HCT116 (cell line): ENCODE data around the gene KYAT1. TPM values are rescaled to one million over a fixed set of nuclear protein-coding genes. Genes with fewer than 3 reads are reported as not detected.

Source experiments
- ATAC-seq: fragments of 200-7000 bp; cut with Tn5 transposase; 2 replicates; pipeline ENCODE4 v1.9.1; 2020; ENCODE audit warnings: mild to moderate bottlenecking, moderate library complexity
- BruUV-seq: library from RNA; stranded (reverse); fragments of 400-500 nt; replicated peaks from 2 replicates; lab custom pipeline; 2021; lab: Mats Ljungman, UMichigan
- CTCF ChIA-PET: fragments of 300-600 bp; sonication (Branson Sonifier 250); formaldehyde crosslinking; loops from one replicate; lab custom pipeline; 2021; ENCODE audit warnings: antibody characterized with exemption; lab: Charles Lee
- POLR2A ChIA-PET: fragments of 300-600, 350-600 bp; sonication (Branson Sonifier 250); formaldehyde crosslinking; loops from one replicate; lab custom pipeline; 2021; ENCODE audit warnings: antibody characterized with exemption; lab: Charles Lee
- RAD21 ChIA-PET, 2 experiments: fragments of 300-600 bp; sonication (Branson Sonifier 250); formaldehyde crosslinking; loops; one replicate each; lab custom pipeline; 2023; ENCODE audit warnings: low total read pairs in 2 of 2; ENCODE audit not compliant: uncharacterized antibody in 2 of 2, unreplicated experiment in 2 of 2, low non-redundant PET in 1 of 2; lab: Charles Lee
- DNase-seq: peaks from one replicate; pipeline ENCODE4 v3.0.0-alpha.2; 2010; ENCODE audit warnings: low read depth, low spot score
- H2AFZ ChIP-seq: fragments of 200-600 bp; shearing (Covaris generic), sonication (generic); 2 replicates; pipeline ENCODE4 v1.6.1; 2017; ENCODE audit warnings: low read depth, mixed run types, mixed read lengths, antibody characterized with exemption, low read length; ENCODE audit not compliant: poor library complexity, severe bottlenecking
- H3K27ac ChIP-seq: 2 replicates; pipeline ENCODE4 v1.5.1; 2012; ENCODE audit warnings: low read depth, low read length
- H3K27me3 ChIP-seq: fragments of 200-600 bp; sonication (generic); 2 replicates; pipeline ENCODE4 v1.6.1; 2016; ENCODE audit warnings: mixed run types, low read length, mixed read lengths; ENCODE audit not compliant: insufficient read depth
- H3K36me3 ChIP-seq, 2 experiments: fragments of 200-500 bp in 1 of 2; fragments of 200-600 bp in 1 of 2; sonication (Bioruptor generic) in 1 of 2; sonication (generic) in 1 of 2; 2 replicates each; pipeline versions ENCODE4 v1.5.1 to v1.6.1; 2014 to 2016; ENCODE audit warnings: low read length in 2 of 2, inconsistent platforms in 1 of 2, mixed read lengths in 1 of 2, mixed run types in 1 of 2; ENCODE audit not compliant: insufficient read depth in 2 of 2, control insufficient read depth in 1 of 2
- H3K4me1 ChIP-seq, 2 experiments: fragments of 200-600 bp in 1 of 2; sonication (generic) in 1 of 2; 2 replicates each; pipeline versions ENCODE4 v1.5.1 to v1.6.1; 2012 to 2017; ENCODE audit warnings: low read length in 2 of 2, inconsistent platforms in 1 of 2, mild to moderate bottlenecking in 1 of 2, mixed read lengths in 1 of 2, mixed run types in 1 of 2, moderate library complexity in 1 of 2; ENCODE audit not compliant: insufficient read depth in 2 of 2, control insufficient read depth in 1 of 2
- H3K4me2 ChIP-seq: fragments of 200-600 bp; sonication (generic); 2 replicates; pipeline ENCODE4 v1.6.1; 2017; ENCODE audit warnings: mixed run types, low read length, mixed read lengths
- H3K4me3 ChIP-seq, 2 experiments: fragments of 200-600 bp in 1 of 2; sonication (generic) in 1 of 2; replicated peaks in 1 of 2; 2 replicates each; pipeline ENCODE4 v1.5.1; 2011 to 2016; ENCODE audit warnings: low read length in 2 of 2, control low read depth in 1 of 2, low read depth in 1 of 2, mild to moderate bottlenecking in 1 of 2, mixed read lengths in 1 of 2, mixed run types in 1 of 2
- H3K79me2 ChIP-seq: fragments of 200-600 bp; sonication (generic); 2 replicates; pipeline ENCODE4 v1.6.1; 2017; ENCODE audit warnings: mild to moderate bottlenecking, mixed run types, low read length, moderate library complexity, mixed read lengths; ENCODE audit not compliant: insufficient read depth
- H3K9ac ChIP-seq: fragments of 200-600 bp; sonication (generic); 2 replicates; pipeline ENCODE4 v1.6.1; 2016; ENCODE audit warnings: low read length, mixed read lengths
- H3K9me2 ChIP-seq: fragments of 200-600 bp; sonication (generic), shearing (Covaris generic); 2 replicates; pipeline ENCODE4 v1.6.1; 2017; ENCODE audit warnings: mixed run types, mild to moderate bottlenecking, moderate library complexity; ENCODE audit not compliant: insufficient read depth
- H3K9me3 ChIP-seq, 2 experiments: fragments of 200-500 bp in 1 of 2; fragments of 200-600 bp in 1 of 2; sonication (Bioruptor generic) in 1 of 2; sonication (generic) in 1 of 2; 2 replicates each; pipeline ENCODE4 v1.6.1; 2014 to 2017; ENCODE audit warnings: low read length in 2 of 2, mixed read lengths in 2 of 2, inconsistent platforms in 1 of 2, low read depth in 1 of 2, mild to moderate bottlenecking in 1 of 2, mixed run types in 1 of 2, moderate library complexity in 1 of 2; ENCODE audit not compliant: control insufficient read depth in 1 of 2, insufficient read depth in 1 of 2
- H4K20me1 ChIP-seq: fragments of 200-600 bp; sonication (generic), shearing (Covaris generic); 2 replicates; pipeline ENCODE4 v1.6.1; 2017; ENCODE audit warnings: mixed run types, mild to moderate bottlenecking, moderate library complexity; ENCODE audit not compliant: insufficient read depth
- CBX3 ChIP-seq: IDR thresholded peaks from 2 replicates; pipeline ENCODE4 v1.6.1; 2012; ENCODE audit warnings: low read depth
- CEBPB ChIP-seq: IDR thresholded peaks from 2 replicates; pipeline ENCODE4 v1.6.1; 2012; ENCODE audit warnings: low read depth
- EGR1 ChIP-seq: IDR thresholded peaks from 2 replicates; pipeline ENCODE4 v1.6.1; 2012; ENCODE audit warnings: low read depth
- ELF1 ChIP-seq: IDR thresholded peaks from 2 replicates; pipeline ENCODE4 v1.6.1; 2012; ENCODE audit warnings: low read depth, borderline replicate concordance
- EZH2phosphoT487 ChIP-seq: fragments of 200-600 bp; IDR thresholded peaks from 2 replicates; pipeline ENCODE4 v1.6.1; 2018; ENCODE audit warnings: antibody characterized with exemption, borderline replicate concordance
- FOSL1 ChIP-seq: IDR thresholded peaks from 2 replicates; pipeline ENCODE4 v1.6.1; 2012; ENCODE audit warnings: low read depth
- JUND ChIP-seq: IDR thresholded peaks from 2 replicates; pipeline ENCODE4 v1.6.1; 2012
- POLR2A ChIP-seq: IDR thresholded peaks from 2 replicates; pipeline ENCODE4 v1.7.0; 2011; ENCODE audit warnings: borderline replicate concordance; ENCODE audit not compliant: insufficient read depth, insufficient read length; ENCODE audit errors: extremely low read depth
- POLR2AphosphoS5 ChIP-seq: IDR thresholded peaks from 2 replicates; pipeline ENCODE4 v1.6.1; 2011; ENCODE audit warnings: mild to moderate bottlenecking, low read depth, low read length, moderate library complexity
- RAD21 ChIP-seq: IDR thresholded peaks from 2 replicates; pipeline ENCODE4 v1.6.1; 2012; ENCODE audit warnings: low read depth, mild to moderate bottlenecking
- SIN3A ChIP-seq: IDR thresholded peaks from 2 replicates; pipeline ENCODE4 v1.6.1; 2012; ENCODE audit warnings: low read depth
- SP1 ChIP-seq: IDR thresholded peaks from 2 replicates; pipeline ENCODE4 v1.6.1; 2012; ENCODE audit warnings: low read depth
- TCF7L2 ChIP-seq: IDR thresholded peaks from 2 replicates; pipeline ENCODE4 v1.7.0; 2011; ENCODE audit warnings: borderline replicate concordance, inconsistent platforms; ENCODE audit not compliant: insufficient read depth, insufficient read length; ENCODE audit errors: extremely low read depth
- YY1 ChIP-seq: IDR thresholded peaks from 2 replicates; pipeline ENCODE4 v1.6.1; 2011; ENCODE audit warnings: low read length, low read depth, moderate library complexity, mild to moderate bottlenecking; ENCODE audit not compliant: insufficient replicate concordance; ENCODE audit errors: extremely low read depth
- ZBTB33 ChIP-seq: IDR thresholded peaks from 2 replicates; pipeline ENCODE4 v1.6.1; 2011; ENCODE audit warnings: mild to moderate bottlenecking, low read length, moderate library complexity; ENCODE audit not compliant: insufficient replicate concordance; ENCODE audit errors: extremely low read depth
- ZFX ChIP-seq: fragments of 450-650 bp; IDR thresholded peaks from 2 replicates; pipeline ENCODE4 v1.6.1; 2017
- ZNF274 ChIP-seq: fragments of 200-500 bp; sonication (Bioruptor generic); IDR thresholded peaks from 2 replicates; pipeline ENCODE4 v1.6.1; 2014; ENCODE audit warnings: mild to moderate bottlenecking, low read depth, low read length, inconsistent platforms
- intact Hi-C: fragments of 100-400 bp; cut with micrococcal nuclease; formaldehyde crosslinking; loops from 2 replicates; pipeline ENCODE4 v1.10.0; 2022
- total RNA-seq: library from RNA; stranded (reverse); gene quantifications from one replicate; pipeline ENCODE4 v1.2.1, GENCODE V29; 2021; ENCODE audit not compliant: unreplicated experiment

KYAT1 gene
- total RNA-seq, 1 experiment from 2014 or later, result 10.1 TPM

- BruUV-seq, result no TSS peak
- RAD21 ChIA-PET, result no interaction called here
- POLR2A ChIA-PET, result no interaction called here
- intact Hi-C loops, result no loop called here
- Histone ChIP-seq H3K36me3 (no peaks in the 10 kb centered on the region), H3K27me3 (no peaks in the 10 kb centered on the region), H3K79me2 (no peaks in the 10 kb centered on the region), H3K27ac (no peak overlapping the region), H3K9me3 (no peaks in the 10 kb centered on the region), H3K9ac (no peak overlapping the region), H2AFZ (no peak overlapping the region), H3K4me2 (no peak overlapping the region), H4K20me1 (no peaks in the 10 kb centered on the region), H3K4me1 (no peaks in the 10 kb centered on the region), H3K9me2 (no peaks in the 10 kb centered on the region), H3K4me3 (no peak overlapping the region)
- DNase-seq (no peak), ATAC-seq (no peak)
- TF ChIP-seq TCF7L2, result no peak
- TF ChIP-seq ZBTB33, result no peak
- no peak for TF ChIP-seq FOSL1
- TF ChIP-seq SP1, result no peak
- TF ChIP-seq CEBPB, result no peak
- no peak for TF ChIP-seq ELF1
- TF ChIP-seq YY1, result no peak
- CTCF ChIA-PET, result no interaction called here
Measured at GRCh38 chr9:128840524-128840923, 41.2 kb downstream of the KYAT1 start.

- Histone ChIP-seq H4K20me1 (no peaks in the 10 kb centered on the region), H2AFZ (no peak overlapping the region), H3K79me2 (no peaks in the 10 kb centered on the region), H3K36me3 (no peaks in the 10 kb centered on the region), H3K4me1 (no peaks in the 10 kb centered on the region), H3K9me3 (no peaks in the 10 kb centered on the region), H3K9ac (no peak overlapping the region), H3K4me2 (no peak overlapping the region), H3K27me3 (no peaks in the 10 kb centered on the region), H3K27ac (no peak overlapping the region), H3K9me2 (no peaks in the 10 kb centered on the region), H3K4me3 (no peak overlapping the region)
- intact Hi-C loops, result no loop called here
- CTCF ChIA-PET, result no interaction called here
- DNase-seq, result no peak
- RAD21 ChIA-PET, result no interaction called here
- BruUV-seq, result no TSS peak
- TF ChIP-seq RAD21 (no peak), TCF7L2 (no peak), CBX3 (no peak), EZH2phosphoT487 (no peak), JUND (no peak), ZNF274 (no peak), EGR1 (no peak), POLR2A (no peak), CEBPB (no peak), YY1 (no peak), FOSL1 (no peak), SIN3A (no peak), ZFX (no peak), POLR2AphosphoS5 (no peak), ZBTB33 (no peak), SP1 (no peak)
- peak; percentile 27 for ATAC-seq
- POLR2A ChIA-PET, result no interaction called here
Measured at GRCh38 chr9:128838338-128838737, 43.4 kb downstream of the KYAT1 start.
